HG03139 (cell line): ENCODE data around the gene PSPN.
"Not testable (repeated sequence)": the region's sequence is repeated elsewhere in the genome, so short reads cannot be mapped to it uniquely, and the experiment has no call there.

Experiments used
- ATAC-seq: cut with Tn5 transposase; IDR thresholded peaks from one replicate; pipeline ENCODE4 v1.9.1; 2021; ENCODE audit not compliant: unreplicated experiment

PSPN gene

DNA sequence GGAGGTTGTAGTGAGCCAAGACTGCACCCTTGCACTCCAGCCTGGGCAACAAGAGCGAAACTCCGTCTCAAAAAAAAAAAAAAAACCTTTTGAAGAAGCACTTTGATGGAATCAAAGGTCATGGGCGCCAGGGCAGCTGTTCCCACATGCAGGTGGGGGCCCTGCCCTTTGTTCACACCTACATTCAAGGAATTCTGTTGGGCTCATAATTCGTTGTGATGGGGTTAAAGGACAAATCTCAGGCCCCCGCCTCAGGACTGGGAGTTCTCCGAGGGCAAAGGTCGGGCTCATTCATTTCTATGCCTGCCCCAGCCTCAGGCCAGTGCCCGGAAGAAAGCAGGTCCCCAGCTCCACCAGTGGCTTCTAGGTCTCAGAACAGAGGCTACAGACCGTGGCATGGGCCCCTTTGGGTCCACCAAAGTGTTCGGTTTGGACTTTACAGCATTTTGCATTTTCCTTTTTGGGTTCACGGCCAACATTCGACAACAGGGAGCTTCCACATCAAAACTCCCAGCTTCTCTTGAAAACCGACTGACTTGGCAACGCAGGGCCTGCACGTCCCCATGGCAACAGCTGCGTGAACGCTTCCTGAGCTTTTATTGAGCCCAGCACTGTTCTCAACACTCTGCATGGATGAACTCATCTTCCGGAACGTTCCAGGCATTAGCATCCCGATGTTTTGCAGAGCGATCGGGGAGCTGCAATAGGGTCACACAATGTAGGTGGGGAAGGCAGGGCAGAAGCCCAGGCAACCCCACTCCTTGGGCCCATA, 27.3 kb upstream of the PSPN start:
- no peak for ATAC-seq

DNA sequence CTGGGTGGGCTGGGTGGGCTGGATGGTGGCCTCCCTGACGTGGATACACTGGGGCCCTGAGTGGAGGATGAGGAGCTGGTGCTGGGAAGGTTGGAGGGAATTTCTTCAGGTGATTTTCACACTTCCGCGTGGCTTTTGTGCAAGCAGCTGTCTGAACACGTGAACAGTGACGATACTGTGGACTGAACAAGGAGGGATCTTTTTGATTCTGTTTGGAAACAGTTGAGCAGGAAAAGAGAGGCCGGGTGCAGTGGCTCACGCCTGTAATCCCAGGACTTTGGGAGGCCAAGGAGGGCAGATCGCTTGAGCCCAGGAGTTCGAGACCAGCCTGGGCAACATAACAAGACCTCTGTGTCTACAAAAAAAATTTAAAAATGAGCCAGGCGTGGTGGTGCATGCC, 26.3 kb upstream of the PSPN start:
- ATAC-seq = no peak

DNA sequence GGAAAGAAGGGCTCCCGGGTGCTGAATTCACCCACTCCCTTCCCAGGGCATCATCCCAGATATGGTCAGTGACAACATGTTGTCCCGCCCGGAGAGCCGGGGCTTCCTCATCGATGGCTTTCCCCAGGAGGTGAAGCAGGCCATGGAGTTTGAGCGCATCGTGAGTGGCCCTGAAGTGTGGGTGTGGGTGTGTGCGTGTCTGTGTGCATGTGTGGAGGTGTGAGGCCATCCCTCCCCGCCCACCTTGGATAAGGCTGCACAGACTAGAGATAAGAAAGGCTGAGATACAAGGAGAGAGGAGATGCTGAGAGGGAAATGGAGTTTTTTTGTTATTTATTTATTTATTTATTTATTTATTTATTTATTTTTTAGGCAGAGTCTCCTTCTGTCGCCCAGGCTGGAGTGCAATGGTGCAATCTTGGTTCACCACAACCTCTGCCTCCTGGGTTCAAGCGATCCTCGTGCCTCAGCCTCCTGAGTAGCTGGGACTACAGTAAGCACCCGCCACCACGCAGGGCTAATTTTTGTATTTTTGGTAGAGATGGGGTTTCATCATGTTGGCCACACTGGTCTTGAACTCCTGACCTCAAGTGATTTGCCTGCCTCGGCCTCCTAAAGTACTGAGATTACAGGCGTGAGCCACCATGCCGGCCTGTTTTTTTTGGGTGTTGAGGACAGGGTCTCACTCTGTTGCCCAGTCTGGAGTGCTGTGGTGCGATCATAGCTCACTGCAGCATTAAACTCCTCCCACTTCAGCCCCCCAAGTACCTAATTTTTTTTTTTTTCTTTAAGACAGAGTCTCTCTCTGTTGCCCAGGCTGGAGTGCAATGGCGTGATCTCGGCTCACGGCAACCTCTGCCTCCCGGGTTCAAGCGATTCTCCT, 24.6 kb upstream of the PSPN start:
- ATAC-seq = not testable (repeated sequence)

DNA sequence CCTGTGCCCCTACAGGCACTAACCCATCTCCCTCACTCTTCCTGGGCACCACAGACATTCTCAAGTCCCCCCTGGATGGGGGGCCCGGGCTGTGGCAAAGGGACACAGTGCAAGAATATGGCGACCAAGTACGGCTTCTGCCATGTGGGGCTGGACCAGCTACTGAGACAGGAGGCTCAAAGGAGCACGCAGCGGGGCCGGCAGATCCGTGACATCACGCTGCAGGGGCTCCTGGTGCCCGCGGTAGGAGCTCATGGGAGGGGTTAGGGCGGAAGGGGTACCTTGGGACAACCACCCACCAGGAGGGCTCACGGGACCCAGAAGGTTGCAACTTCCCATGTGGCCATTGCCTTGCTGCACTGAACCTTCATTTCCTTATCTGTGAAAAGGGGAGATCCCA, 20.6 kb upstream of the PSPN start:
- ATAC-seq = no peak

DNA sequence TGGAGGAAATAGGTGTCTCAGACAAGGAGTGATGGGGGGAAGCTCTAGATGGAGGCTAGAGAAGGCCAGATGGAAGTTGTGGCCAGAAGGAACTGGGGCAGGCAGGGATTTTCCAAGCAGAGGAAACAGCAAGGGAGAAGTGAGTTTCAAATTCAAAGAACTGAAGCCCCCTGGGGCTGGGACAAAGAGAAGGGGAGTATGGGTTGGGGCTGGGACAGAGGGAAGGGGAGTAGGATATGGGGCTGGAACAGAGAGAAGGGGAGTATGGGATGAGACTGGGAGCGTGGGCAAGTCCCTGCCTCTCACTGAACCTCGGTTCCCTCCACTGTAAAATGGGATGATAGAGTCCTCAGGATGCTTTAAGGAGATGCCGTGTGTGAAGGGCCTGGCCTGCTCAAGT, 19.1 kb upstream of the PSPN start:
- ATAC-seq = no peak

DNA sequence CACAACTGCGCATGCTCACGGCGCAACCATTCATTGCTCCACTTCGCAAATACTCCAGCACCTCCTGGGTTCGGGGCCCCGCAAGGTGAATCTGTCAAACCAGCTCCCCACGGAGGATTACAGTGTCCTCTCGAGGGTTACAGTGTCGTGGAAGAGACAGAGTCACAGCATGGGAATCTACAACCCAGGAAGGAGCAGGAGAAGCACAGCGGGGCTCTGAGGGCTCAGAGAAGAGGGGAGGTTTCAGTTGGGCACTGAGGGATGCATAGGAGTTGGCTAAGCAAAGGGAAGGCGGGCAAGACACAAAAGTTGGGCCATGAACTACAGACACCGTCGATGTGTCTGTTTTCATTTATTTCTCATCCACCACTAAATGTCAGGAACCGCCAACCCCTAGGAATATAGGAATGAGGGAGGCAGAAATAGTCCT, 18.3 kb upstream of the PSPN start:
- ATAC-seq = no peak

DNA sequence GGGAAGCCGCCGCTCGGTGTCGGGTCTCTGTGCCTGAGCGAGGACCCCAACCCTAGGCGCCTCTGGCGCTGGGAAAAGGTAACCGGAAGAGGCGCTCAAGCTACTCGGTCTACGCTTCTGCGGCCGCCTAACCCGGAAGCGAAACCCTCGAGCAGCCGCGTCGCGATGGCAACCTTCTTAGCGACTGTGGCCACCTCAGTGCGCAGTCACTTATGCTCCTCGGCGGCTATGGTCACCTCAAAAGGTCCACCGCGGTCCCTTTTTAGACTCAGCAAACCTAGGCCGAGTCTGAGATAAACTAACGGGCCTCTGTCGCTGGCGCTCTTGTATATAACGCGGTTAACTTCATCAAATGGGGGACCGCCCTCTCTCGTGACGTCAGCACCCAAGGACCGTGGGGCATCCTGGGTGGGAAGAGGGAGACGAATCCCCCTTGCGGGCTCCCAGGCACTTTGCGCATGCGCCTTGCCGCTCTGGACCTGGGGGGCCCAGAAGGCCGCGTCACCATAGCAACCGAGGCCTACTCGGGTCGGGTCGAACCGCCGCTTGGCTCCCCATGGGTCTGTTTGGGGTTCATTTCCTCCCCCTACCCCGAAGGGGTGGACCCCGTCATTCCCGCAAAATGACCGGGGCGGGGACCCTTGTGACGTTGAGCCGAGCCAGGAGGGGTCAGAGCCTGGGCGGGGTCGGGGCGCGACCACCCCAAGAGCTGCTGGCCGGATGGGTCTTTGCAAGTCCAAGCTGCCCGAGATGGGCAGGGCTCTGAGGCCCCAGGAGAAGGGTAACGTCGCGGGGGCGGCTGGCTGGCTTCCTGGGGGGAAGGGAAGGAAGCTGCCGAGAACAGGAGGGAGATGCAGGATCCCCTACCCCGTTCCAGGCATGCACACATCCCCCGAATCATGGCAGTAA, 17.6 kb upstream of the PSPN start, which contains the start of gene GTF2F1:
Gene GTF2F1 (minus strand): TSS at position 91 of the 909 bp plus-strand sequence. CDS start 169 bp downstream, outside the sequence.
- peak; percentile 67 for ATAC-seq

DNA sequence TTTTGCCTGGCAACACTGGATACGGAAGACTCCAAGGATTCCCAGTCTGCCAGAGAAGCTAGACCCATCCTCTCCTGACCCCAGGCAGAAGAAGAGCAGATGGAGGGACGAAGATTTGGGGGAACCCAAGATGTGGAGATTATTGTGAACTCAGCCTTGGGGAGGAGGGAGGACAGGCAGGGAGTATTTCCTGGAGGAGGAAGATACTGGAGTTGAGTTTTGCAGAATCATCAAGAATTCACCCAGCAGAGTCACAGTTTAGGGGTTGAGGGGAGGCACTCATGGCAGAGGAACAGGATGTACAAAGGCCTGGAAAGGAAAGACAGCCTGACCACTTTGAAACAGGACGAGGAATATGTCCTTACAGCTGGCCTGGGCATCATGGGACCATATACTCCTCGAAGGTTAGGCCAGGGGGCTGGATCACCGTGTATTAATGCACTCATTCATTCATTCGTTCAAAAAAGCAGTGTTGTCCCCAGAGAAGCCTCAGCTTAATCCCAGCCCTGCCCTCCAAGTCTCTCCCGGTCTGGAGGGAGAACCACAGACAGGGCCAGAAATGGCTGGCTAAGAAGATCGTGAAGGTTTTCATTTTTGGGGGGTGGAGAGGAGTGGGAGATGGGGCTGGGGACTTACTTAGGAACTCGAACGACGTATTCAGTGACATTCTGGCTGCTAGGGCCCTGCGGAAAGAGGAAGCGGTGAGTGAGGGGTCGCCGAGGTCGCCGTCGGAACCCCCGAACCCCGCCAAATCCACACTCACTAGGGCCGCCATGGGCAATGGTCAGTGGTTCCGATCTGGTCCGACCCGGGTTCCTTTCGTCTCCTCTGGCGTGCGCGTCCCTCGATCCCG, 16.7 kb upstream of the PSPN start:
- no peak for ATAC-seq

DNA sequence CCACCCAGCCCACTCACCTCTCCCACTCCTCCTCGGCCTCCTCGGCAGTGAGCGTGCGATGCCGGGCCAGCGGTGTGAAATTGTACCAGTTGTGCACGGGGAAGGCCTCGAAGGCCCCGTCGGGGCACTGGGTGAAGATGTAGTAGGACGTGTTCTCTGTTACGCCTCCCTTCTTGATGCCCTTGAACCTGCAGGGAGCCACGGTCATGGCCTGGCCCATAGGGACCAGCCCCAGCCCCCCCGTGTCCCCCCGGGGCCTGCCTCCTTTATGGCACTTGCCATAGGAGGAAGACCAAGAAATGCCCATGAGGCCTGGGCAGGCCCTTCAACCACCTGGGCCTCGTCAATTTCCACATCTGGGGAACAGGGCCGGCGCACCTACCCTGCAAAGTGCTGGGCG, 11.6 kb upstream of the PSPN start:
- ATAC-seq = no peak

DNA sequence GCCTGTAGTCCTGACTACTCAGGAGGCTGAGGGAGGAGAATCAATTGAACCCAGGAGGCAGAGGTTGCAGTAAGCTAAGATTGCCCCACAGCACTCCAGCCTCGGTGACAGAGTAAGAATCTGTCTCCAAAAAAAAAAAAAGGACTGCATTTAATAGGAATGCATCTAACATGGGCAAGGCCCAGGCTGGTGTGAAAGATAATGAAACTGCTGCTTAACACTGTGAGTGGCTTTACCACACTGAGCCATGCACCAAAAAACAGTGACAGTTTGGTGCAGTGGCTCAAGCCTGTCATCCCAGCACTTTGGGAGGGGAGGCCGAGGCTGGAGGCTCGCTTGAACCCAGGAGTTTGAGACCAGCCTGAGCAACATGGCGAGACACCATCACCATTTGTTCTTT, 8.6 kb upstream of the PSPN start:
- no peak for ATAC-seq

DNA sequence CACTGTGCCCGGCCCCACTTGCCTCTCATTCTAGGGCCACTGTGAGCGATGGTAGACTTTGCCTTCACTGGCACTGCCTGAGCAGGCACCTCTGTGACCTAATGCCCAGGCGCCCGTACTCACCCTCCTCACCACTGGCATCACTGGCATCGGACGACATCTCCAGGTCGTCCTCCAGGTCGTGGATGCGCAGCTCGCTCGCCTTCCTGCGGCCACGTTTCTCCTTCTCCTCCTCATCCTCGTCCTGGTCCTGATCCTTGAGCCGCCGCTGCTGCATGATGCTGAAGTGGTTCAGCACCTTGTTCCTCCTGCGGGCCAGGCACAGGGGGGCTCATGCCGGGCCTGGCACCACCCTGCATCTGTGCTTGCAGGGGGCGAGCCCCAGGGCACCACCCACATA, 7.5 kb upstream of the PSPN start:
- no peak for ATAC-seq

DNA sequence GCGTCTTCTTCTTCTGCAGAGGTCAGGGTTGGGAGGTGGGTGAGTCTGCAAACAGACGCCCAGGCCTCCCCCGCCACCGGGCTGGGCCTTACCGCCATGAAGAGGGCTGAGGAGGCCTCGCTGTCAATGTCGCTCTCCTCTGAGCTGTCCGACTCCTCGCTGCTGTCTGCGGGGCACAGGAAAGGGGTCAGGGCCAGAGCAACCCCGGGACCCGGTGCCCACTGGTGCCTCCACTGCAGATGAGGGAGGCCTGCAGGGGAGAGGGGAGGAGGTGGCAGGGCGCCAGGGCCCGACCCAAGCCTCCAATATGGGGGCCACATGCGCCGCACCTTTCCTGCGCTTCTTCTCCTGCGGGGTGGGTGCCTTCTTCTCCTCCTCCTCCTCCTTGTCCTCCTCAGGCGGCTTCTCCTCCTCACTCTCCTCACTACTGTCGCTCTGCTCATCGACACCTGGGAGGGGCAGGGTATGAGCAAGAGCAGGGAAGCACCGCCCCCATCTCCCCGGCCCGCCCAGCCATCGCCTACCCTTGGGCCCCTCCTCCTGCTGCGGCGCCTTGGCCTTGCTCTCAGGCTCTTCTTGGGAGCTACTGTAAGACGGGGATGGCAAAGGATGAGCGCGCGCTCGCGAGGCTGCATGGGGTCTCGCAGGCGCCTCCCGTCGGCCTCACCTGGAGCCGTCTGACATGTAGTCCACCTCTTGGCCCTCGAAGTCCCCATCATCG, 5.5 kb upstream of the PSPN start:
- no peak for ATAC-seq

DNA sequence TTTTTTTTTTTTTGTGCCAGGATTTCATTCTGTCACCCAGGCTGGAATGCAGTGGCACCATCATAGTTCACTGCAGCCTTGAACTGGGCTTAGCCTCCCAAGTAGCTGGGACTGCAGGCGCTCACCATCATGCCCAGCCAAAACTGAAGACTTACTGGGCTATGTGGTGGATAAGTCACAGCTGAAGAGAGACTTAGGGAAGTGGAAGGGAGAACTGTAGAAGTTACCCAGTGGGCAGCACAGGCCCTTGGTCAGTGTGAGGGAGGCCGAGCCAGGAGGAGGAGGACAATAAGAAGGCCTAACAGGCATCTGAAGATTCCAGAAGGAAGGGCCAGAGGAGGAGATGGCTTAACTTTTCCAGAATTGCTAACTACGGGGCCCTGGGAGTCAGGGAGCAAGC, 4.0 kb upstream of the PSPN start:
- no peak for ATAC-seq

DNA sequence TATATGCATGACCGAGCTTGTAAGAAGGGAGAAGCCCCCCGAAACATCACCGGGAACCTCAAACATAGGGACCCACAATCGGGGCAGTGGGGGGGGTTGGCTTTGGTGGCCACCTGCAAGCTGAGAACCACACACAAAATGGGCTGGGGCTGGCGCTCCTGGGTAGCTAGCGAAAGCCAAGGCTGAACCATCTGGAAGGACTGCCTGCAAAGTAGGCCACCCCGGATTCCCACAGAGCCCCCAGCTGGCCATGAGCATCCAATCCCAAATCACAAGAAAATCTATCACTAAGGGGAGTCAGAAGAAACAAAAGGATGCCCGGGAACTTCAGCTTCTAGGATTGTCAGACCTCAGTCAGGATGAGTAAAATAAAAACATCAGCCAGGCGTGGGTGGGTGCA, 2.8 kb upstream of the PSPN start:
- no peak for ATAC-seq

DNA sequence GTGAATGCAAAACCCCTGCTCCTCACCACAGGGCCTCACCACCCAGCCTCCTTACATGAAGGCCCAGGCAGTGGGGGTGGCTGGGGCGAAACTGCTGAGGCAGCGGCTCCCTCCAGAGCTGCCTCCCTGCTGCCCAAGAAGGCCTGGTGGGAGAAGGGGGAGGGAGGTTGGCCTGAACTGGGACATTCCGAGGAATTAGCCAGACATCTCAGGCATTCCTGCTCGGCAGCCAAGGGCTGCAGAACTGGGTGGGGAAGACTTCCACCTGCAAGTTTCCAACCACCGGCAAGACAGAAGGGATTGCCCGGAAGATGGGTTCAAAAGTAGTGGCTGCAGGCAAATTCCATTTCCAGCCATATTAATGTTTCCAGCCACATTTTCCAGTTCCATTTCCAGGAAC, 2.3 kb upstream of the PSPN start:
- ATAC-seq = no peak

DNA sequence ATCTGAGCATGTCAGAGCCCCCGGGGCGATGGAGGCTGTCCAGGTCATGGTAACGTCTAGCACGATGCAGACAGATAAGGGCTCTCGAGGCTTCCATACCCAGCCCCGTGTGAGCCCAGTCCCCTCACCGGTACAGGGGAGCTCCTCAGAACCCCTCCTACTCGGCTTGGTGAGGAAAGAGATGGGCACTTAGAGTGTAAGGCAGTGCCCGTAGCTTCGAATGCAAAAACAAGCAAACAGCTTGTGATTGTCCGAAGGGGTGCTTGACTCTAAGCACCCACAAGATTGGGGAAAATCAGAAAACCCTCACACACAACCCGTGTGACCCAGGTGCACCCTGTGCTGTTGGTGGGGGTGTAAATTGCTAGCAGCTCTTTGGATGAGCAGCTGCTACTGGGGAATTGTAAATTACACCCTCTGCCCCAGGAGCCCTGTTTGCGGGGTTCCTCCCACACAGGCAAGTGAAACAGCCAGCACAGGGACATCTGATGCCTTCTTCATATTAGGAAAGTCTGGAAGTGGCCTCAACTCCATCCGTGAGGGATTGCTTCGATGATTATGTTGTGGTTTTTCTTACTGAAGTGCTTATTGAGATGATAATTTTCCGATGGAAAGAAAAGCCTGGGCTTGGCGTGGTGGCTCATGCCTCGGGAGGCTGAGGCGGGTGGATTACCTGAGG, 918 bp upstream of the PSPN start:
- ATAC-seq = no peak

DNA sequence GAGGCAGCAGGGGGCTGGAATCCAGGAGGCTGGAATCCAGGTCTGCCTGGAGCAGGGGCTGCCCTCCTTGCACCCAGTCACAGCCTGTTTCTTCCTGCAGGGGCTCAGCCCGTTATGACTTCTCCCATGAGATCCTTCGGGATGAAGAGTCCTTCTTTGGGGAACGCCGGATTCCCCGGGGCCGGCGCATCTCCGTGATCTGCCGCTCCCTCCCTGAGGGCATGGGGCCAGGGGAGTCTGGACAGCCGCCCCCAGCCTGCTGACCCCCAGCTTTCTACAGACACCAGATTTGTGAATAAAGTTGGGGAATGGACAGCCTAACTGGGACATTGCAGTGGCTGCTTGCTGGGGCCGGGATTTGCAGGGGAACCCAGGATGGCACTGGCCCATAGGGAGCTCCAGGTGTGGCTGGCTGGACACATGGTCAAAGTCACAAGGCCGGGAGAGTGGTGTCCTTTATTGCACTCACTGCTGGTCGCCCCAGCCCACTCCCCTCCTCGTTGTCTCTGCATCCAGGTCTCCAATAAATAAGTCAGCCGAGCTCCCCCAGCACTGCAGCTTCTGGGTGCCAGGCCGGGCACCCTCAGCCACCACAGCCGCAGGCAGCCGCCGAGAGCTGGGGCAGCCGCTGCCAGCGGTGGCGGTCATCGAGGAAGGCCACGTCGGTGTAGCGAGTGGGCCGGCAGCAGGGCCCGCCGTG, 872 bp downstream of the PSPN start:
- ATAC-seq = no peak

DNA sequence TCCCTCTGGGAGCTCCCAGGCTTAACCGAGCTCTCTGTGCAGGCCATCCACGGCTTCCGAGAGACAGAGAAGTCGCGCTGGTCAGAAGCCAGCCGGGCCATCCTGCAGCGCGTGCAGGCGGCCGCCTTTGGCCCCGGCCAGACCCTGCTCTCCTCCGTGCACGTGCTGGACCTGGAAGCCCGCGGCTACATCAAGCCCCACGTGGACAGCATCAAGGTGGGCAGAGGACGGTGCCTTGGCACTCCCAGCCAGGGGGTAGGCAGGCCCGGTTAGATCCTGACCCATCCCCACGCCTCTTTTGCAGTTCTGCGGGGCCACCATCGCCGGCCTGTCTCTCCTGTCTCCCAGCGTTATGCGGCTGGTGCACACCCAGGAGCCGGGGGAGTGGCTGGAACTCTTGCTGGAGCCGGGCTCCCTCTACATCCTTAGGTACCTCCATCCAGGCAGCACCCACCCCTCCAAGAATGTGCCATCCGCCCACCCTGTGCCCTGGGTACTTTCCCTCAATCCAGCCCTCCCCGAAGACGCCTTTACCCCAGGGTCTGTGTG, 1.5 kb downstream of the PSPN start:
- ATAC-seq = no peak
